Fibroblast of lung (primary cell): ENCODE data around the gene RAB11FIP5. TPM values are rescaled to one million over a fixed set of nuclear protein-coding genes. Genes with fewer than 3 reads are reported as not detected.

Experiments
- DNase-seq, 2 donors: peaks; one replicate each; pipeline versions ENCODE4 v3.0.0 to v3.0.0-alpha.2; 2010; ENCODE audit warnings: low read depth in 2 of 2
- H2AFZ ChIP-seq: 2 replicates; pipeline ENCODE4 v1.5.1; 2012; ENCODE audit warnings: low read length, control low read depth, inconsistent platforms
- H3K27ac ChIP-seq: 2 replicates; pipeline ENCODE4 v1.5.1; 2011; ENCODE audit warnings: low read length, control low read depth; ENCODE audit not compliant: insufficient read depth
- H3K27me3 ChIP-seq: 2 replicates; pipeline ENCODE4 v1.5.1; 2011; ENCODE audit warnings: mild to moderate bottlenecking, low read length; ENCODE audit not compliant: control insufficient read depth, insufficient read depth
- H3K36me3 ChIP-seq: 2 replicates; pipeline ENCODE4 v1.5.1; 2011; ENCODE audit warnings: low read length; ENCODE audit not compliant: control insufficient read depth, insufficient read depth
- H3K4me1 ChIP-seq: 2 replicates; pipeline ENCODE4 v1.5.1; 2011; ENCODE audit warnings: low read length; ENCODE audit not compliant: control insufficient read depth, insufficient read depth; ENCODE audit errors: extremely low read depth
- H3K4me2 ChIP-seq: 2 replicates; pipeline ENCODE4 v1.5.1; 2011; ENCODE audit warnings: low read length, control low read depth; ENCODE audit not compliant: insufficient read depth; ENCODE audit errors: extremely low read depth
- H3K4me3 ChIP-seq, 4 experiments: fragments of 200-600 bp in 1 of 4; sonication (generic) in 1 of 4; replicated peaks in 1 of 4; 2 replicates each; pipeline ENCODE4 v1.5.1; 2011 to 2016; ENCODE audit warnings: low read length in 4 of 4, low read depth in 3 of 4, mild to moderate bottlenecking in 3 of 4, control low read depth in 2 of 4, inconsistent platforms in 1 of 4, mixed read lengths in 1 of 4; ENCODE audit not compliant: insufficient read depth in 1 of 4; ENCODE audit errors: control extremely low read depth in 1 of 4
- H3K79me2 ChIP-seq: 2 replicates; pipeline ENCODE4 v1.5.1; 2012; ENCODE audit warnings: mild to moderate bottlenecking, low read length, inconsistent platforms; ENCODE audit not compliant: control insufficient read depth, insufficient read depth
- H3K9ac ChIP-seq: 2 replicates; pipeline ENCODE4 v1.5.1; 2011; ENCODE audit warnings: mild to moderate bottlenecking, low read length, control low read depth; ENCODE audit not compliant: insufficient read depth
- H3K9me3 ChIP-seq: 2 replicates; pipeline ENCODE4 v1.5.1; 2012; ENCODE audit warnings: low read depth, low read length; ENCODE audit not compliant: control insufficient read depth, insufficient read depth
- H4K20me1 ChIP-seq: 2 replicates; pipeline ENCODE4 v1.5.1; 2011; ENCODE audit warnings: low read length; ENCODE audit not compliant: control insufficient read depth, insufficient read depth; ENCODE audit errors: extremely low read depth
- CTCF ChIP-seq, 2 donors: IDR thresholded peaks in 1 of 2; conservative IDR thresholded peaks in 1 of 2; 1 replicate in 1 of 2; 2 replicates in 1 of 2; pipeline ENCODE4 v1.5.1; 2011 to 2012; ENCODE audit warnings: low read length in 2 of 2, control low read depth in 1 of 2, inconsistent platforms in 1 of 2, low read depth in 1 of 2, mild to moderate bottlenecking in 1 of 2
- EZH2 ChIP-seq: IDR thresholded peaks from 2 replicates; pipeline ENCODE4 v1.5.1; 2012; ENCODE audit warnings: low read length, control low read depth, mild to moderate bottlenecking; ENCODE audit errors: missing control alignments
- polyA plus RNA-seq, 2 donors: library from polyadenylated mRNA; depleted of rRNA in 1 of 2; stranded (reverse) in 1 of 2; unstranded in 1 of 2; fragments of >200 nt; gene quantifications; 2 replicates each; pipeline ENCODE4 v1.2.1, GENCODE V29; 2011 to 2012; ENCODE audit warnings: missing spikeins in 1 of 2
- total RNA-seq: library from RNA; depleted of rRNA; stranded (reverse); fragments of >200 nt; gene quantifications from 2 replicates; pipeline ENCODE4 v1.2.1, GENCODE V29; 2014

Gene RAB11FIP5
- total and polyA plus RNA-seq, 2 donors (not counting 1 experiment from before 2014, with no cell fraction given): 27.7 to 35.0 TPM

- Histone ChIP-seq H3K9me3 (no peaks in the 10 kb centered on the region), H3K36me3 (peaks cover 19% of the 10 kb centered on the region), H3K4me3 (no peak overlapping the region), H3K79me2 (peaks cover 57% of the 10 kb centered on the region), H3K27ac (peak overlapping the region; percentile 70), H2AFZ (no peak overlapping the region), H3K4me1 (peaks cover 16% of the 10 kb centered on the region), H3K4me2 (peak overlapping the region; percentile 1), H3K27me3 (no peaks in the 10 kb centered on the region), H3K9ac (peak overlapping the region; percentile 32), H4K20me1 (no peaks in the 10 kb centered on the region)
- DNase-seq: peak; percentile 96 to 100
- no peak for TF ChIP-seq EZH2
- TF ChIP-seq CTCF (conservative IDR thresholded peaks at IDR 0.05 in 1 of 2, IDR thresholded peaks at IDR 0.05 in 1 of 2; ENCODE audit: low read depth in 1 of 2, low read length in 2 of 2): no peak
Measured at GRCh38 chr2:73089270-73090030, 23.3 kb downstream of the RAB11FIP5 start.

GRCh38 chr2:73088703-73089102 is 24.0 kb downstream of the RAB11FIP5 start:
- H3K4me3 ChIP-seq: no peak overlapping the region
- TF ChIP-seq EZH2: no peak
- no peak for DNase-seq
- H4K20me1 ChIP-seq: no peaks in the 10 kb centered on the region
- H3K9me3 ChIP-seq: no peaks in the 10 kb centered on the region
- H3K36me3 ChIP-seq: peaks cover 19% of the 10 kb centered on the region
- H3K27me3 ChIP-seq: no peaks in the 10 kb centered on the region
- peaks cover 58% of the 10 kb centered on the region for H3K79me2 ChIP-seq
- peak overlapping the region; percentile 70 for H3K27ac ChIP-seq
- peaks cover 16% of the 10 kb centered on the region for H3K4me1 ChIP-seq
- no peak overlapping the region for H3K9ac ChIP-seq
- no peak overlapping the region for H2AFZ ChIP-seq
- peak overlapping the region; percentile 1 for H3K4me2 ChIP-seq

GRCh38 chr2:73088211-73088610 is 24.5 kb downstream of the RAB11FIP5 start:
- H3K4me2 ChIP-seq: no peak overlapping the region
- no peak overlapping the region for H2AFZ ChIP-seq
- peak overlapping the region; percentile 27 for H3K27ac ChIP-seq
- no peaks in the 10 kb centered on the region for H3K27me3 ChIP-seq
- H3K9me3 ChIP-seq: no peaks in the 10 kb centered on the region
- DNase-seq: no peak
- no peak overlapping the region for H3K4me3 ChIP-seq
- H3K36me3 ChIP-seq: peaks cover 19% of the 10 kb centered on the region
- H3K4me1 ChIP-seq: peaks cover 16% of the 10 kb centered on the region
- H3K9ac ChIP-seq: no peak overlapping the region
- no peaks in the 10 kb centered on the region for H4K20me1 ChIP-seq
- TF ChIP-seq EZH2: no peak
- TF ChIP-seq CTCF (conservative IDR thresholded peaks at IDR 0.05 in 1 of 2, IDR thresholded peaks at IDR 0.05 in 1 of 2; ENCODE audit: low read depth in 1 of 2, low read length in 2 of 2): no peak
- peaks cover 57% of the 10 kb centered on the region for H3K79me2 ChIP-seq
